Spleen (tissue), 7 donors: Measurements from ENCODE around the gene ARAP3.

Experiments used
- POLR2A ChIP-seq, 3 donors: fragments of 450-650 bp; IDR thresholded peaks; one replicate each; pipeline ENCODE4 v1.5.1; 2017; ENCODE audit warnings: antibody characterized with exemption in 3 of 3, mild to moderate bottlenecking in 1 of 3
- POLR2AphosphoS5 ChIP-seq, 3 donors: sonication (generic); formaldehyde crosslinking; IDR thresholded peaks; one replicate each; pipeline ENCODE4 v1.5.1; 2017; ENCODE audit warnings: antibody characterized with exemption in 3 of 3
- TF ChIP-seq, protein P1 (sequence below), 11 experiments: fragments of 200-600 bp in 7 of 11; fragments of 450-650 bp in 4 of 11; sonication (generic) in 4 of 11; IDR thresholded peaks in 8 of 11; conservative IDR thresholded peaks in 3 of 11; 1 replicate in 7 of 11; 2 replicates in 4 of 11; pipeline versions ENCODE4 v1.4.0 to v1.8.0; 2016 to 2021; ENCODE audit warnings: antibody characterized with exemption in 11 of 11, inconsistent platforms in 4 of 11, mild to moderate bottlenecking in 1 of 11
- donor health status: DM: no; HTN: no; CAD: no; lungs with moderate emphysema.
- donor health status: DM: no; HTN: no; CAD: no.
- donor health status: DM: no; HTN: no; CAD: no.

DNA sequence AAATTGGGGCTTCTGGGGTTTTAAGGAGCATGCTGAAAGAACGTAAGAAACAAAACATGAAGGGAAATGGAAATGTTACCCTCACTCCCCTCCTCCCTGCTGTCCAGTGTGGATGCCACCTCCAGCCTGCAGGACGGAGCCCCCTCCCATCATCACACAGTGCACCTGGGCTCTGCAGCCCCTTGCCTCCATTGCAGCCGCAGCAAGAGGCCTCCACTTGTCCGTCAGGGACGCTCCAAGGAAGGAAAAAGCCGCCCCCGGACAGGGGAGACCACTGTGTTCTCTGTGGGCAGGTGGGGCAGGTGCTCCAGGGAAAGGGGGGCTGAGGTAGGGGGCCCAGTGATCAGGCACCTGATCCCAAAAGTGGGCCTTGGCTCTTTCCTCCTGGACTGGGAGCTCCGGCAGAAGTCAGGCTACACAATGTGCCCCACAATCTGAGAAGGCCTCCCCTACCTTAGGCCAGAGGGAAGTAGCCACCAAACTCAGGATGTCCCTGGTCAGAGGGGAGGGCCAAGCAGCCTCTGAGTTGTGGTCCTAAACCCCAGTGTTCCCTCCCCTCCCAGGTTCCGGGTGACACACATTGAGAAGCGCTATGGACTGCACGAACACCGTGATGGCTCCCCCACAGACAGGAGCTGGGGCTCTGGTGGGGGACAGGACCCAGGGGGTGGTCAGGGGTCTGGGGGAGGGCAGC, 42.5 kb downstream of the ARAP3 start:
- TF ChIP-seq, protein P1, sequence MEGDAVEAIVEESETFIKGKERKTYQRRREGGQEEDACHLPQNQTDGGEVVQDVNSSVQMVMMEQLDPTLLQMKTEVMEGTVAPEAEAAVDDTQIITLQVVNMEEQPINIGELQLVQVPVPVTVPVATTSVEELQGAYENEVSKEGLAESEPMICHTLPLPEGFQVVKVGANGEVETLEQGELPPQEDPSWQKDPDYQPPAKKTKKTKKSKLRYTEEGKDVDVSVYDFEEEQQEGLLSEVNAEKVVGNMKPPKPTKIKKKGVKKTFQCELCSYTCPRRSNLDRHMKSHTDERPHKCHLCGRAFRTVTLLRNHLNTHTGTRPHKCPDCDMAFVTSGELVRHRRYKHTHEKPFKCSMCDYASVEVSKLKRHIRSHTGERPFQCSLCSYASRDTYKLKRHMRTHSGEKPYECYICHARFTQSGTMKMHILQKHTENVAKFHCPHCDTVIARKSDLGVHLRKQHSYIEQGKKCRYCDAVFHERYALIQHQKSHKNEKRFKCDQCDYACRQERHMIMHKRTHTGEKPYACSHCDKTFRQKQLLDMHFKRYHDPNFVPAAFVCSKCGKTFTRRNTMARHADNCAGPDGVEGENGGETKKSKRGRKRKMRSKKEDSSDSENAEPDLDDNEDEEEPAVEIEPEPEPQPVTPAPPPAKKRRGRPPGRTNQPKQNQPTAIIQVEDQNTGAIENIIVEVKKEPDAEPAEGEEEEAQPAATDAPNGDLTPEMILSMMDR (IDR thresholded peaks at IDR 0.05 in 8 of 11, conservative IDR thresholded peaks at IDR 0.05 in 3 of 11) = no peak
- TF ChIP-seq POLR2A (IDR thresholded peaks at IDR 0.05) (no peak), POLR2AphosphoS5 (IDR thresholded peaks at IDR 0.05) (no peak)
